Panc1 (cell line): ENCODE data around the gene SHF. TPM values are rescaled to one million over a fixed set of nuclear protein-coding genes. Genes with fewer than 3 reads are reported as not detected.

ENCODE experiments used
- ATAC-seq: fragments of 200-7000 bp; cut with Tn5 transposase; 2 replicates; pipeline ENCODE4 v1.9.1; 2020; ENCODE audit warnings: mild to moderate bottlenecking, moderate library complexity
- BruUV-seq: library from RNA; stranded (reverse); fragments of 400-500 nt; replicated peaks from 2 replicates; lab custom pipeline; 2021; lab: Mats Ljungman, UMichigan
- CTCF ChIA-PET: fragments of 300-600 bp; sonication (Branson Sonifier 250); formaldehyde crosslinking; loops from one replicate; lab custom pipeline; 2022; ENCODE audit warnings: antibody characterized with exemption; lab: Charles Lee
- POLR2A ChIA-PET: fragments of 300-600 bp; sonication (Branson Sonifier 250); formaldehyde crosslinking; loops from one replicate; lab custom pipeline; 2022; ENCODE audit warnings: antibody characterized with exemption; lab: Charles Lee
- DNase-seq: peaks from one replicate; pipeline ENCODE4 v3.0.0-alpha.2; 2010; ENCODE audit warnings: low read depth, low spot score
- H3K27ac ChIP-seq: 2 replicates; pipeline ENCODE4 v1.5.1; 2011; ENCODE audit warnings: mild to moderate bottlenecking, low read length, inconsistent platforms
- H3K27me3 ChIP-seq: fragments of 200-500 bp; sonication (Bioruptor generic); 2 replicates; pipeline ENCODE4 v1.6.0; 2014; ENCODE audit warnings: low read length, inconsistent platforms; ENCODE audit not compliant: control insufficient read depth, insufficient read depth
- H3K36me3 ChIP-seq: fragments of 200-500 bp; sonication (Bioruptor generic); 2 replicates; pipeline ENCODE4 v1.5.1; 2014; ENCODE audit warnings: inconsistent platforms, mild to moderate bottlenecking, low read length, moderate library complexity; ENCODE audit not compliant: control insufficient read depth, insufficient read depth
- H3K4me1 ChIP-seq: 2 replicates; pipeline ENCODE4 v1.5.1; 2011; ENCODE audit warnings: inconsistent platforms, mild to moderate bottlenecking, low read length, moderate library complexity; ENCODE audit not compliant: control insufficient read depth, insufficient read depth
- H3K4me3 ChIP-seq, 2 experiments: 2 replicates each; pipeline ENCODE4 v1.5.1; 2011 to 2012; ENCODE audit warnings: low read depth in 2 of 2, low read length in 2 of 2, mild to moderate bottlenecking in 2 of 2, inconsistent platforms in 1 of 2, moderate library complexity in 1 of 2
- H3K9me3 ChIP-seq: fragments of 200-500 bp; sonication (Bioruptor generic); 2 replicates; pipeline ENCODE4 v1.5.1; 2014; ENCODE audit warnings: low read depth, mild to moderate bottlenecking, inconsistent platforms, low read length, moderate library complexity; ENCODE audit not compliant: control insufficient read depth, insufficient read depth
- CTCF ChIP-seq: fragments of 450-650 bp; IDR thresholded peaks from 2 replicates; pipeline ENCODE4 v1.5.1; 2017; ENCODE audit warnings: mild to moderate bottlenecking
- POLR2AphosphoS5 ChIP-seq: IDR thresholded peaks from 2 replicates; pipeline ENCODE4 v1.6.1; 2012; ENCODE audit warnings: mild to moderate bottlenecking, low read depth, low read length, moderate library complexity
- REST ChIP-seq, 2 experiments: IDR thresholded peaks; 2 replicates each; pipeline ENCODE4 v1.6.1; 2011 to 2012; ENCODE audit warnings: low read depth in 2 of 2, control low read depth in 1 of 2, low read length in 1 of 2, mild to moderate bottlenecking in 1 of 2, moderate library complexity in 1 of 2; ENCODE audit not compliant: insufficient read depth in 1 of 2
- SIN3A ChIP-seq: IDR thresholded peaks from 2 replicates; pipeline ENCODE4 v1.6.1; 2012; ENCODE audit warnings: low read depth, mild to moderate bottlenecking, low read length, moderate library complexity, borderline replicate concordance; ENCODE audit not compliant: insufficient read depth
- TCF7L2 ChIP-seq: IDR thresholded peaks from 2 replicates; pipeline ENCODE4 v1.6.1; 2011; ENCODE audit warnings: mild to moderate bottlenecking, low read depth, low read length, inconsistent platforms
- in situ Hi-C: cut with HindIII; loops from 2 replicates; pipeline ENCODE4 v1.10.0; 2016; ENCODE audit warnings: low sequenced_read_pairs, low pct_unique_long_range_greater_than_20kb
- intact Hi-C: fragments of 100-400 bp; cut with micrococcal nuclease; formaldehyde crosslinking; loops from one replicate; pipeline ENCODE4 v1.10.0; 2022; ENCODE audit not compliant: unreplicated experiment
- total RNA-seq: library from RNA; stranded (reverse); gene quantifications from one replicate; pipeline ENCODE4 v1.2.1, GENCODE V29; 2021; ENCODE audit not compliant: unreplicated experiment

SHF gene
- total RNA-seq, 1 experiment from 2014 or later = 3.0 TPM

- no peaks in the 10 kb centered on the region for H3K9me3 ChIP-seq
- no peak overlapping the region for H3K27ac ChIP-seq
- no peak for TF ChIP-seq CTCF
- no peak for TF ChIP-seq POLR2AphosphoS5
- TF ChIP-seq TCF7L2 = no peak
- TF ChIP-seq SIN3A = no peak
- BruUV-seq = no TSS peak
- H3K27me3 ChIP-seq = peaks cover 5% of the 10 kb centered on the region; the same call in 1 of the 2 replicates
- intact Hi-C loops (no loop called here), in situ Hi-C loops (no loop called here)
- ChIA-PET POLR2A (no interaction called here), CTCF (interaction anchor here (0.6 kb wide), 1 partner anchor 10 kb away, joined by 5 read pairs; the partner anchor contains the start of gene DUOXA1)
- DNase-seq = no peak
- no peak overlapping the region for H3K4me3 ChIP-seq
- ATAC-seq = no peak
- no peaks in the 10 kb centered on the region for H3K4me1 ChIP-seq
- H3K36me3 ChIP-seq = no peaks in the 10 kb centered on the region
Observed at GRCh38 chr15:45139770-45140169, 48.0 kb downstream of the SHF start.

GRCh38 chr15:45138814-45139765 lies 48.7 kb downstream of the SHF start:
- Histone ChIP-seq H3K4me3 (no peak overlapping the region), H3K9me3 (no peaks in the 10 kb centered on the region), H3K27me3 (peaks cover 5% of the 10 kb centered on the region; the same call in 1 of the 2 replicates), H3K4me1 (no peaks in the 10 kb centered on the region), H3K27ac (no peak overlapping the region), H3K36me3 (no peaks in the 10 kb centered on the region)
- ChIA-PET POLR2A (no interaction called here), CTCF (no interaction called here)
- TF ChIP-seq CTCF = no peak
- no peak for TF ChIP-seq REST (IDR thresholded peaks at IDR 0.05; ENCODE audit: insufficient read depth in 1 of 2, low read depth in 2 of 2, low read length in 1 of 2)
- no peak for TF ChIP-seq POLR2AphosphoS5
- no peak for TF ChIP-seq SIN3A
- TF ChIP-seq TCF7L2 = no peak
- DNase-seq (no peak), ATAC-seq (no peak)
- intact Hi-C loops = no loop called here
- in situ Hi-C loops = no loop called here
- BruUV-seq = no TSS peak
